GM18499 (cell line): Measurements from ENCODE around the gene GRN.
"Not testable (repeated sequence)": the region's sequence is repeated elsewhere in the genome, so short reads cannot be mapped to it uniquely, and the experiment has no call there.

Experiments used
- ATAC-seq: cut with Tn5 transposase; IDR thresholded peaks from one replicate; pipeline ENCODE4 v1.9.1; 2021; ENCODE audit warnings: moderate number of reproducible peaks; ENCODE audit not compliant: insufficient read depth, unreplicated experiment

GRN gene

GRCh38 chr17:44343510-44344209 is 1.4 kb upstream of the GRN start:
- ATAC-seq: no peak

GRCh38 chr17:44345454-44346026 is 438 bp downstream of the GRN start:
- ATAC-seq: no peak

GRCh38 chr17:44346064-44346844 is 1.2 kb downstream of the GRN start:
- no peak for ATAC-seq

- ATAC-seq: not testable (repeated sequence)
Measured at GRCh38 chr17:44347206-44348055, 2.3 kb downstream of the GRN start.

DNA sequence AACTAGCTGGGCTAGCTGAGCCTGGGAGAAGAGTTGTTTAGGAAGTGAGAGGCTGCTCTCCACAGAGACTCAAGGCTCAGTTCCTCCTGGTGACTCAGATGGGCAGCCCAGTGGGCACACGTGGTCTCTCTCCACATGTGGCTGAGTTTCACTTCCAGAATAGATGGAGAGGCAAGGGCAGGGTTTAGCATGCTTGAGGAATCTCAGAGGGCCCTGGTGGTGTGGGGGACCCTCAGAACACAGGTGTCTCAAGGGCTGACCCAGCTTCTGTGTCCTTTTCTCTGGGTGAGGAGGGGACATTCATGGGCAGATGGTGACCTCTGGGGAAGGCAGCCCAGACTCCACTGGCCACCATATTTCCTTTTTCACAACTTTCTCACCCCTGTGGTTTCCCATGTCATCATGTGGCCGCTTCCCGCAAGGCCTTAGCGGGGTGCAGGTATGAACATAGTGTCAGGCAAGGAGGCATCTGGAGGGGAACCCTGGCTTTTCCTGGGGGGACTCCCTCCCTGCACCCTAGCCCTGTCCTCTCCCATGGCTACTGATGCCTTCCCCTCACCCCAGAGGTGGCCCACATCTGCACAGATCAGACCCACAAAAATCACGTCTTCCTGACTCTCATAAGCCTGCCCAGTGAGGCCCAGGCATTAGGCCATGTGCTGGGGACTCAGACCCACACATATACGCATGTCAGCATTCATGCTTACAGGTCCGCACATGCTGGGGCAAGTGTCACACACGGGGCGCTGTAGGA is 3.3 kb downstream of the GRN start:
- ATAC-seq: no peak

DNA sequence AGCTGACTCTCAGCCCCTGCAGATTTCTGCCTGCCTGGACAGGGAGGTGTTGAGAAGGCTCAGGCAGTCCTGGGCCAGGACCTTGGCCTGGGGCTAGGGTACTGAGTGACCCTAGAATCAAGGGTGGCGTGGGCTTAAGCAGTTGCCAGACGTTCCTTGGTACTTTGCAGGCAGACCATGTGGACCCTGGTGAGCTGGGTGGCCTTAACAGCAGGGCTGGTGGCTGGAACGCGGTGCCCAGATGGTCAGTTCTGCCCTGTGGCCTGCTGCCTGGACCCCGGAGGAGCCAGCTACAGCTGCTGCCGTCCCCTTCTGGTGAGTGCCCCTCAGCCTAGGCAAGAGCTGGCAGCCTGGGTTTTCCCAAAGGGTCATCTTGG is 3.9 kb downstream of the GRN start:
- ATAC-seq: no peak

- ATAC-seq: no peak
Measured at GRCh38 chr17:44349553-44350070, 4.5 kb downstream of the GRN start.

GRCh38 chr17:44350733-44351226 is 5.7 kb downstream of the GRN start:
- ATAC-seq: no peak

DNA sequence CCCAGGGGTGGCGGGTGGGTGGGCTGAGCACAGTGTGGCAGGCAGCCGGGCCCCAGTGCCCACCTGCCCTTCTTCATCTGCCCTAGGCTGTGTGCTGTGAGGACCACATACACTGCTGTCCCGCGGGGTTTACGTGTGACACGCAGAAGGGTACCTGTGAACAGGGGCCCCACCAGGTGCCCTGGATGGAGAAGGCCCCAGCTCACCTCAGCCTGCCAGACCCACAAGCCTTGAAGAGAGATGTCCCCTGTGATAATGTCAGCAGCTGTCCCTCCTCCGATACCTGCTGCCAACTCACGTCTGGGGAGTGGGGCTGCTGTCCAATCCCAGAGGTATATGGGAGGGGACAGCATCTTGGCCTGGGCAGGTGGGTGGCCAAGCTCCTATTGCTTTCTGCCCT is 6.4 kb downstream of the GRN start:
- ATAC-seq: no peak

- no peak for ATAC-seq
Measured at GRCh38 chr17:44351961-44352827, 7.1 kb downstream of the GRN start.

DNA sequence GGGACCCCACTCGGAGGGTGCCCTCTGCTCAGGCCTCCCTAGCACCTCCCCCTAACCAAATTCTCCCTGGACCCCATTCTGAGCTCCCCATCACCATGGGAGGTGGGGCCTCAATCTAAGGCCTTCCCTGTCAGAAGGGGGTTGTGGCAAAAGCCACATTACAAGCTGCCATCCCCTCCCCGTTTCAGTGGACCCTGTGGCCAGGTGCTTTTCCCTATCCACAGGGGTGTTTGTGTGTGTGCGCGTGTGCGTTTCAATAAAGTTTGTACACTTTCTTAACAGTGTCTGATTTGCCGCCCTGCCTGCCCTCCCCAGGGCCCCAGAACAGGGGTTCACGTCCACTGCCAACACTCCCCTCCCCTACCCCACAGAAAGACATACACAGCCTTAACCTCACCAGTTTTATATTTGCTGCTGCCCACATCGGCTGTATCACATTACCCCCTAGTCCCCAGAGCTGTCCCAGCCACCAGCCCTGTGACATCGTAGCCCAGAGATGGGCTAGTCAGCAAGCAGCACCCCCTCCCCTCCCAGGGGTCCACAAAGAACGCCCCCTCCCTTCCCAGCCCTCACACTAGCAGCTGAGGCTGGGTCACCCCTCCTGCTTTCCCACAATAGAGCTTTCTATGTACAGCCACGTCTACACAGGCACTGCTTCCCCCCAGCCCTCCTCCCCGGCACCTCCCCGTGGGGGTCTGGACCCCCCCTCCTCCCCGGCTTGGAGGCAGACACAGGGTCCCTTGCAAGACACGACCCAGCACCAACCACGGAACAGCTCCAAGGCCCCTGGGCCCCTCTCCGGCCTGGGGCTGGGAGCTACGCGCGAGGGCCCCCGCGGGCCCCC is 7.9 kb downstream of the GRN start:
- ATAC-seq: no peak

GRCh38 chr17:44353672-44354331 is 8.7 kb downstream of the GRN start:
- ATAC-seq: no peak

- no peak for ATAC-seq
Measured at GRCh38 chr17:44354582-44355561, 9.8 kb downstream of the GRN start.

GRCh38 chr17:44355642-44356099 is 10.6 kb downstream of the GRN start:
- no peak for ATAC-seq

DNA sequence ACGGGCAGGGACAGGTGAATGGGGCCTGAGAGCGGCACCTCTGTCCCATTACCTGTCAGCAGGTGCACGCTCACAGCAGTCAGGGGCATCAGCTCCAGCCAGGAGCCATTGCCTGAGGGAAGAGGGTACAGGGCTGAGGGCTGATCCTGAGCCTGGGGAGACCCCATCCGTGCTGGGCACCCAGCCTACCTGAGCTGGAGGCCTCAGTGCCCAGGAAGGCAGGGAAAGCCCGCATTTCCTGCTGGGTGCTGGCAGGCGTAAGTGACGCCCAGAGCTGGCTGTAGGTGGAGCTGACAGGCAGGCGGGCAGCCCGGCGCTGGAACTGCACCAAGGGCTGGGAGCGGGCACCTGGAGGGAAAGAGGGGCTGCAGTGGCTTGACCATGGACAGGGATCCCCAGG is 11.1 kb downstream of the GRN start:
- ATAC-seq: no peak

DNA sequence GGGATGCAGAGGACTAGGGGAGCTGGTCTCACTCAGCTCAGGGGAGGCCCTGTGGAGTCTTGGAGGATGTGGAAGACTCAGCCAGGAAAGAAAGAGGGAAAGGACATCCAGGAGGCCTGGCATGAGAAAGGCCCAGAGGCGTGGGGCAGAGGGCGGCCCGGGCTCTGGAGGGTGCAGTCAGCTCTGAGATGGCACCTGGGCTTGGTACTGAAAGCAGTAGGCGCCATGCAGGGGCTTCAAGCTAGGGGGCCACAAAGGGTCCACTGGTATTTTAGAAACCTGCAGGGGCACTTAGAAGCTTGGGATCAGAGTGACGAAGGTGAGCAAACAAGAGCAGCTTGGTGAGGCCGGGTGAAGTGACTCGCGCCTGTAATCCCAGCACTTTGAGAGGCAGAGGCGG is 13.0 kb downstream of the GRN start:
- no peak for ATAC-seq
